HG03025 (cell line): ENCODE data around the gene PARD3B.

ENCODE experiments used
- ATAC-seq: cut with Tn5 transposase; IDR thresholded peaks from one replicate; pipeline ENCODE4 v1.9.1; 2021; ENCODE audit warnings: mild to moderate bottlenecking, moderate library complexity; ENCODE audit not compliant: unreplicated experiment, low FRiP score

PARD3B gene

GRCh38 chr2:205590759-205591158 is 1045.5 kb downstream of the PARD3B start:
- ATAC-seq: no peak

DNA sequence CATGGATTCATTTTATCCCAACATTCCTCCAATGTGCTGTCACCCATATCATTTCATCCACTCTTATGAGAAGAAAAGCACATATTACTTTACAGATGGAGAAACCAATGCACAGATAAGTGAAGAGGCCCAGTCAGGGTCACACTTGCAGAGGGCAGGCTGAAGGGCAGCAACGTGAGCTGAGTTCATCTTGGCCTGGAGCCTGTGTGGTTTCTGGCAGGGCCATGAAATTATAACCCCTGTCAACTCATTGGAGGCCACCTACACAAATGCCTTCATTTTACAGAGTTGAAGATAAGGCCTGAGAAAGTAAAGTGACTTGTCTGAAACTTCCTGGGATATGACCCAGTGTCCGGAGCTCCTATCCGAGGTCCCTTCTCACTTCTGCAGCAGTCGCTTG is 1048.6 kb downstream of the PARD3B start:
- ATAC-seq: no peak

GRCh38 chr2:205596581-205596980 is 1051.3 kb downstream of the PARD3B start:
- ATAC-seq: no peak

DNA sequence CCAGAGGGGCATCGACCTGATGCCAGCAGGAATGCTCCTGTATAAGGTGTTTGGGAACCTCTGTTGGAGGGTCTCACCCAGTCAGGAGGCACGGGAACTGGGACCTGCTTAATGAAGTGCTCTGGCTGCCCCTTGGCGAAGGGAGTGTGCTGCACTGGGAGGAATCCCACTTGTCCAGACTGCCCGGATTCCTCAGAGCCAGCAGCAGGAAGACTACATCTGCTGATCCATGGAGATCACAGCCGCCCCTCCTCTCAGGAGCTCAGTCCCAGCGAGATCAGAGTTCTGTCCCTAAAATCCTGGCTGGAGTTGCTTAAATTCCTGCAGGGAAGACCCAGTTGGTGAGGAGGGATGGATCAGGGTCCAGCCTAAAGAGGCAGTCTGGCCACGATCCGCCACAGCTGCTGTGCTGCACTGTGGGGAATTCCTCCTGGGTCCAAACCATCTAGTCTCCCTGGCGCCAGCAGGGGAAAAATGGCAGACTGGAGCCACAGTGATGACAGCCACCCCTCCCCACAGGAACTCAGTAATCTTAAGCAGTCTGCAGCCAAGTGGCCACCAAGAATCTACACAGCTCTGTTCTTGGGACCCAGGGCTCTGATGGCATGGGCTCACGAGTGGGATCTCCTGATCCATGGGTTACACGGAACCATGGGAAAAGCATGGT is 1060.5 kb downstream of the PARD3B start:
- no peak for ATAC-seq

DNA sequence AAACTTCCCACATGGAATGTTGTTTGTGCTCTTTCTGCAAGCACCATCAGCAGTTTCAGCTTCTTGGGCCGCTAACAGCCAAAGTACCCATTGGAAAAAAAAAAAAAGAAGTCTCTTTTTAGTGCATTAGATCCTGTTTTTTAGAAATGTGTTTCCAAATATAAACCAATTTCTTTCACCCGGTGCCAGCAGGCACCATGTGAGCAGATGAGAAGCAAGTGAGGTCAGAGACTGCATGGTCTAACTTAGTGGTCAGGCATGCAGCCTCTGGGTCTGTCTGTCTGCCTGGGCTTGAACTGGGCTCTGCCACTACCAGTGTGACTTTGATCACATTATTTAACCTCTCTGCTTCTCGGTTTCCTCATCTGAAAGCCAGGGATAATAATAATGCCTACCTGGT is 1061.9 kb downstream of the PARD3B start:
- ATAC-seq: no peak

- ATAC-seq: no peak
Measured at GRCh38 chr2:205609113-205609512, 1063.8 kb downstream of the PARD3B start.

GRCh38 chr2:205610437-205610836 is 1065.2 kb downstream of the PARD3B start:
- ATAC-seq: no peak

DNA sequence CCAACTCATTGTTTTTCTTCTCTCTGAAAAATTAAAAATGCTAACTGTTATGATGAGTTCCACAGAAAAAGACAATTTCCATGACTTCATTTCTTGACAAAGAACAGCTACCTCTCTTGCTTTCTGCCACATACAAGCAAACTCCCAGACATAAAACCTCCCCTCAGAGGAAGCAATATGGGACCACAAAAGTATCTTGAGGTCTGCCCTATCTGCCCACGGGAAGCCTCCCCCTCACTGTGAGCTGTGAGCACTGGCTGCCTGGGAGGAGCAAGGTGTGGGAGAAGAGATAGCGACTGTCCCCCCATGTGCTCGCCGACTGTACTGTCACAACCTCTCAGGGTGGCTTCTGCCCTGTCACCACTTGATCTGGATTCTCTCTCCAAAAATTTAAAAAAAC is 1067.4 kb downstream of the PARD3B start:
- no peak for ATAC-seq

- no peak for ATAC-seq
Measured at GRCh38 chr2:205613970-205614559, 1068.8 kb downstream of the PARD3B start.

- ATAC-seq: no peak
Measured at GRCh38 chr2:205614965-205615364, 1069.7 kb downstream of the PARD3B start.

DNA sequence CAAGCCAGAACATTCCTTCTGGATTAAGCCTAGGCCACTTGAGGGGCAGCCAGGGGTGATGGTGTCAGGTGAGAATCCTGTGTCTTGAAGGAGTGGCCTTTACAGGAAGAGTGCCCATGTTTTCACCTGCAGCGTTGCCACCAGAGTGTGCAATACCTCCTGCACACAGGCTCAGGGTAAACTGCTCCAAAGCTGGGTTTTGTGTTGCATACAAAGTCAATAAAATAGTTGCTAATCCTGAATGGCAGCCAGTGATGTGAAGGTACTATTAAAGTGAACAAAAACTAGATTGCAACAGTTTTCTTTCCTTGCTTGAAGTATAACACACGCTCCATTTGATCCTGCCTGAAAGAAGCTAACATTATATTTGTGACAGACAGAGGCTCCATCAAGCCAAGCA is 1072.6 kb downstream of the PARD3B start:
- ATAC-seq: no peak

DNA sequence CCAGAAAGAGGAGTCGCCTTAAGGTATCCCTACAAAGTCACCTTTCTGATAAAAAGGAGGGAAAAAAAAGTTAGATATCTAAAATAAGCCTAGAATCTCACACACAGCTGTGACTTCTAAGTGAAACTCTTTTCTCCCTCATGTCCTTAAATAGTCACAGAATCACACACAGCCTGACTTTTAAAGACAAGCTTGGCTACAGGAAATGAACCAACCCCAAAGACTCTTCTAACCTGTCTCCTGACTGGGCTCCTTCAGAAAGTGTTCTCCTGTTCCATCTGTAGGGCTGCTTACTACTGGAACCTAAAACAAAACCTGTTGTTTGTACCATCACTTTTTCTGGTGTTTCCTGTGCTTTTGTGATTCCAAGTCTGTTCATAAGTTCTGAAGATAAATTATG is 1074.3 kb downstream of the PARD3B start:
- ATAC-seq: no peak

DNA sequence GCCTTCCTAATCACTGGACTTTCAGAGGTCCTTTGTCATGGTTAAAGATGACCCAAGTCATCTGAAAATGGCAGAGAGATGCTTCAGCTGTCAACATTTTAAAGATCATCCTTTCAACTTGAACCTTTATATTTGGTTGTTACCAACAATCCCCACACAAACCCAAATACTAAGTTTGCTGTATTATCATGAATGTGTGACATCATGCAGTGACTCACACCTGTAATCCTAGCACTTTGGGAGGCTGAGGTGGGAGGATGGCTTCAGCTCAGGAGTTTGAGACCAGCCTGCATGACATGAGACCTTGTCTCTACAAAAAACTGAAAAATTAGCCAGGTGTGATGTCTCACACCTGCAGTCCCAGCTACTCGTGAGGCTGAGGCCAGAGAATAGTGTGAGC is 1081.8 kb downstream of the PARD3B start:
- no peak for ATAC-seq

DNA sequence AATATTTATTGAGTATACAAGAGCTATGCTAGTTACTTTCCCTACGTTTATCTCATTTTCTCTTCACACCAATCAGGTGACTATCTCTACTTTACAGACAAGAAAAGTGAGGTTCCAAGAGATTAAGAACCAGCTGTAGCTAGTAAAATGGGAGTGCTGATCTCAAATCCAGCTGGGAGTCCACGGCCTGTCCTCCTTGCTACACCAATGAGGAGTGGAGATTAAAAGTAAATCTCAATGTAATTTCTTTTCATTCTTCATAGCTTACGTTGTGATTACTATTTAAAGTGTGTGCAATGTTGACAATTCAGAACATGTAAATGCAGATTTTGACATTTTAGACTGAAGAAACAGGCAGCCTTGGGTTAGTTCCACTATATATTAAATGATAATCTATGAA is 1083.1 kb downstream of the PARD3B start:
- no peak for ATAC-seq

- ATAC-seq: no peak
Measured at GRCh38 chr2:205629091-205629776, 1084.0 kb downstream of the PARD3B start.

GRCh38 chr2:205633994-205634393 is 1088.7 kb downstream of the PARD3B start:
- no peak for ATAC-seq

DNA sequence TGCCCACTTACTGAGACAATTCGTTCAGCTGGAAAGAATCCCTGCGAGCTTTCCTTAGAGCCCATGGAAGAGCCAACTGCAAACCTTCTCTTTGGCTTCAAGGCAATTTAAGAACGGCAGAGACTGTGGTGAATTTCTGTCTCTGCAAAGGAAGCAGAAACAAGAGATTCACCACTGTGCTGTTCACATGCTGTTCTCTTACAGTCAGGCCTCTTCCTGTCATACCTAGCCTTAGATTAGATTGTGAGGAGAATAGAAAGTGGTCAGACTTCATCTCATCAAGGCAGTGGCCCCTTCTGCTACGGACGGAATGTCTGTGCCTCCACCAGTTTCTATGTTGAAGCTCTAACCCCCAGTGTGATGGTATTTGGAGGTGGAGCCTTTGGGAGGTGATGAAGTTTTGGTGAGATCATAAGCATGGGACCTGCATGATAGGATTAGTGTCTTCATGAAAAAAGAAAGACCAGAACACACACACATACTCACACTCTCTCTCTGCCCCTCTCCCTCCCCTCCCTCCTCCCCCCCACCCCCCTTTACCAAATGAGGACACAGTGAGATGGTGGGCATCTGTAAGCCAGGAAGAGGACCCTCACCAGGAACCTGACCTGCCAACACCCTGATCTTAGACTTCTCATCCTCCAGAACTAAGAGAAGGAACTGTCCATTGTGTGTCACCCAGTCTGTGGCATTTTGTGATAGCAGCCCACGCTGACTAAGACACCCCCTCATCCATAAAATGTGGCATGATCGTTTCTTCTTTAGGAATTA is 1091.5 kb downstream of the PARD3B start:
- ATAC-seq: no peak

GRCh38 chr2:205637320-205637602 is 1092.0 kb downstream of the PARD3B start:
- no peak for ATAC-seq

DNA sequence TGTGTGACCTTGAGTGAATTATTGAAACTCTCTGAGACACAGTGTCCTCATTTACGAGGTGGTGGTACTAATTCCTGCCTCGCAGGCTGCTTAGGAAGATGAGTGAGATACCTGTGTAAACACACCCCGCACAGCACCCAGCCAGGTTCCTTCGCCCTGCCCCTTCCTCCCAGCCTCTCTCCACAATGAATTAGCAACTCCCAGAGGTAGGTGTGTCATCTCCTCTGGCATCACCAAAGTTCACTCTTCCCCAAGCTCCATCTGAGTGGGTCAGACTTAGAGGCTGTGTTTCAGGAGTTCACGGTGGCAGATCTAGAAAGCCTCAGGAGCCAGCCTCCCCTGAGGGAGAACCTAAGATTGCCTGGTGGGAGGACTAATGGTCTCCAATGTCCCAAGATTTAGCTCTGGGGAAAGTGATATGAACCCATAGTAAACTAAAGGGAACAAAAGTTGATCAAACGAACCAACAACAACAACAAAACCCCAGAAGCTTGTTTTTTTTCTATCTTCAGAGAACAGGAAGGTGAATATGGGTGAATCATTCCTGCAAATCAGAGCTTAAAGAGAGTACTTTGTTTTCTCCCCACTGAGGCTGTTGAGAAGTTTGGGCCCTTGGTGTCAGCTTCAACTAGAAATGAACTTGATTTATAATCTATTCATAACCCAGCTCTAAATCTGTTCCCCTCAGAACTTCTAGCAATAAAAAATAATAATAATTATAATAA is 1092.7 kb downstream of the PARD3B start:
- no peak for ATAC-seq

- ATAC-seq: no peak
Measured at GRCh38 chr2:205640716-205641115, 1095.4 kb downstream of the PARD3B start.
